NT2/D1 (cell line): Measurements from ENCODE around the gene FXN.

Experiments used
- YY1 ChIP-seq: IDR thresholded peaks from 2 replicates; pipeline ENCODE4 v1.6.1; 2011; ENCODE audit not compliant: insufficient read length, insufficient read depth
- ZNF274 ChIP-seq: IDR thresholded peaks from 2 replicates; pipeline ENCODE4 v1.6.1; 2011; ENCODE audit warnings: mild to moderate bottlenecking, low read depth, low read length

DNA sequence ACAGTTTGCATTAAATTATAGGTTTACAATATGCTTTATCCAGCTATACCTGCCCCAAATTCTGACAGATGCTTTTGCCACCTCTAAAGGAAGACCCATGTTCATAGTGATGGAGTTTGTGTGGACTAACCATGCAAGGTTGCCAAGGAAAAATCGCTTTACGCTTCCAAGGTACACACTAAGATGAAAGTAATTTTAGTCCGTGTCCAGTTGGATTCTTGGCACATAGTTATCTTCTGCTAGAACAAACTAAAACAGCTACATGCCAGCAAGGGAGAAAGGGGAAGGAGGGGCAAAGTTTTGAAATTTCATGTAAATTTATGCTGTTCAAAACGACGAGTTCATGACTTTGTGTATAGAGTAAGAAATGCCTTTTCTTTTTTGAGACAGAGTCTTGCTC, 41.0 kb downstream of the FXN start:
- TF ChIP-seq YY1, result no peak
- TF ChIP-seq ZNF274, result no peak
